ENCODE results near the gene PRKD1. TPM values are rescaled to one million over a fixed set of nuclear protein-coding genes. Genes with fewer than 3 reads are reported as not detected.

The PRKD1 gene
- total RNA-seq, 4 donors from 2014 or later, result 1.2 to 6.7 (median 2.3) TPM

- TF ChIP-seq CTCF (IDR thresholded peaks at IDR 0.05) (no peak), POLR2A (IDR thresholded peaks at IDR 0.05) (no peak)
- intact Hi-C loops (cut with DNase I; ENCODE audit: low total_unique reads), result no loop called here
- H3K4me3 ChIP-seq (ENCODE audit: low read depth, poor library complexity, severe bottlenecking), result no peak overlapping the region
- DNase-seq (ENCODE audit: low spot score in 2 of 2), result no peak
- 67 to 81% methylated on average over 5 of the region's 5 CpGs for WGBS, 2 donors
Observed at GRCh38 chr14:29601616-29602015, 326.0 kb downstream of the PRKD1 start.

- DNase-seq (ENCODE audit: low spot score in 2 of 2), result no peak
- WGBS, 2 donors, result 83 to 84% methylated on average over 7 of the region's 7 CpGs
- no peak overlapping the region for H3K4me3 ChIP-seq (ENCODE audit: low read depth, poor library complexity, severe bottlenecking)
- TF ChIP-seq POLR2A (IDR thresholded peaks at IDR 0.05), result no peak
- no peak for TF ChIP-seq CTCF (IDR thresholded peaks at IDR 0.05)
- intact Hi-C loops (cut with DNase I; ENCODE audit: low total_unique reads), result no loop called here
Observed at GRCh38 chr14:29587761-29588470, 339.7 kb downstream of the PRKD1 start.

GRCh38 chr14:29587046-29587445 lies 340.6 kb downstream of the PRKD1 start:
- WGBS, 2 donors, result 82% methylated on average over 2 of the region's 2 CpGs
- intact Hi-C loops (cut with DNase I; ENCODE audit: low total_unique reads), result no loop called here
- DNase-seq (ENCODE audit: low spot score in 2 of 2), result no peak
- no peak for TF ChIP-seq POLR2A (IDR thresholded peaks at IDR 0.05)
- no peak for TF ChIP-seq CTCF (IDR thresholded peaks at IDR 0.05)
- H3K4me3 ChIP-seq (ENCODE audit: low read depth, poor library complexity, severe bottlenecking), result no peak overlapping the region

GRCh38 chr14:29584992-29585391 lies 342.7 kb downstream of the PRKD1 start:
- H3K4me3 ChIP-seq (ENCODE audit: low read depth, poor library complexity, severe bottlenecking), result no peak overlapping the region
- TF ChIP-seq CTCF (IDR thresholded peaks at IDR 0.05) (no peak), POLR2A (IDR thresholded peaks at IDR 0.05) (no peak)
- 31 to 45% methylated on average over 8 of the region's 8 CpGs for WGBS, 2 donors
- no peak for DNase-seq (ENCODE audit: low spot score in 2 of 2)
- intact Hi-C loops (cut with DNase I; ENCODE audit: low total_unique reads), result no loop called here

- no peak for TF ChIP-seq CTCF (IDR thresholded peaks at IDR 0.05)
- TF ChIP-seq POLR2A (IDR thresholded peaks at IDR 0.05), result no peak
- intact Hi-C loops (cut with DNase I; ENCODE audit: low total_unique reads), result no loop called here
- 92 to 93% methylated on average over 1 of the region's 1 CpG for WGBS, 2 donors
- no peak overlapping the region for H3K4me3 ChIP-seq (ENCODE audit: low read depth, poor library complexity, severe bottlenecking)
- DNase-seq (ENCODE audit: low spot score in 2 of 2), result no peak
Observed at GRCh38 chr14:29580763-29581162, 346.9 kb downstream of the PRKD1 start.

- DNase-seq (ENCODE audit: low spot score in 2 of 2), result no peak
- intact Hi-C loops (cut with DNase I; ENCODE audit: low total_unique reads), result no loop called here
- H3K4me3 ChIP-seq (ENCODE audit: low read depth, poor library complexity, severe bottlenecking), result no peak overlapping the region
- WGBS, 2 donors, result 87 to 89% methylated on average over 3 of the region's 3 CpGs
- TF ChIP-seq POLR2A (IDR thresholded peaks at IDR 0.05) (no peak), CTCF (IDR thresholded peaks at IDR 0.05) (no peak)
Observed at GRCh38 chr14:29579838-29580237, 347.8 kb downstream of the PRKD1 start.
